ENCODE results near the gene NOX3.

NOX3 gene

GRCh38 chr6:155418017-155418761 lies 37.5 kb downstream of the NOX3 start:
- no peaks in the 10 kb centered on the region for H3K9me3 ChIP-seq (ENCODE audit: control insufficient read depth in 2 of 2, low read length in 2 of 2)
- H3K9ac ChIP-seq (ENCODE audit: low read depth in 1 of 2, low read length in 2 of 2) = no peak overlapping the region
- H3K27me3 ChIP-seq (ENCODE audit: control insufficient read depth in 2 of 2, insufficient read depth in 2 of 2, low read length in 2 of 2) = no peaks in the 10 kb centered on the region
- peak overlapping the region in 1 of 2 donors; percentile 5 for H3K4me3 ChIP-seq (ENCODE audit: low read length in 2 of 2)
- H3K4me1 ChIP-seq (ENCODE audit: control insufficient read depth in 2 of 2, insufficient read depth in 2 of 2, low read length in 2 of 2) = peaks cover 0 to 4% of the 10 kb centered on the region in 2 donors
- H3K36me3 ChIP-seq (ENCODE audit: control insufficient read depth in 2 of 2, insufficient read depth in 2 of 2, low read length in 2 of 2) = no peaks in the 10 kb centered on the region
- H3K27ac ChIP-seq (ENCODE audit: low read depth in 2 of 2, low read length in 2 of 2) = peak overlapping the region; percentile 0 to 31

DNA sequence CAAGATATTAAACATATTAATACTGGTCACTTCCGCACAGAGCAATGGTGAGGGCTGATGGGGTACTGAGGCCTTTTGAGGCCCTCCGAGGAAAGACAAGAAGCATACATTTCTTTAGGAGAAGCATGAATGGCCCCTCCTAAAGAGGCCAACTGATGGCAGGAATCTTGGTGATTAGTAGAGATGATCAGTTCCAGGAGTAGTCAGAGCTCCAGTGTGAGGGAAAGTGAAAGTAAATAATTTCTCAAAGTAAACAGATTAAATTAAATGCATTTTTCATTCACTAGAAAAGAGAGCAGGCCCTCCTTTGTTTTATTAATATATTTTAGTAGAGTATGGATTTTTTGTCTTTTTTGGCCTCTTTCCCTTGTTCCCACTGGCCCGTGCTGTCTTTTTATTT lies 38.2 kb downstream of the NOX3 start:
- H3K9me3 ChIP-seq (ENCODE audit: control insufficient read depth in 2 of 2, low read length in 2 of 2) = no peaks in the 10 kb centered on the region
- no peak overlapping the region for H3K4me3 ChIP-seq (ENCODE audit: low read length in 2 of 2)

DNA sequence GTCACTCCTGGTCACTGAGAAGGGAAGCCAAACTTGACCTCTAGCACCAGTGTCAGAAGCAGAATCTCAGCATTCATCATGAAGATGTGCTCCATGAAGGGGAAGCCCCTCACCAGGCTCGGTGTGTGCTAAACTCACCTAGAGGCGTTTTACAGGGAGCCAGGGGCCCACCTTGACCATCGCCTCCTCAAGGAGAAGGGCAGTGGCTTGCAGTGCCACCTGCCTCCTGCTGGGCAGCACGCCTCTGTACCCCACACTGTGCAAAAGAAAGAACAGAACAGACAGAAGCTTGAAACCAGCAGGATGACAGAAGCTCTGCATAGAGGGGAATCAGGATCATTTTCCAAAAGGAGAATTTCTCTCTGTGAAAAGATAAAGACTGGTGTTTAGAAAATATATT lies 39.7 kb downstream of the NOX3 start:
- no peaks in the 10 kb centered on the region for H3K36me3 ChIP-seq (ENCODE audit: control insufficient read depth in 2 of 2, insufficient read depth in 2 of 2, low read length in 2 of 2)
- H3K27ac ChIP-seq (ENCODE audit: low read depth in 2 of 2, low read length in 2 of 2) = no peak overlapping the region
- H3K4me1 ChIP-seq (ENCODE audit: control insufficient read depth in 2 of 2, insufficient read depth in 2 of 2, low read length in 2 of 2) = peaks cover 0 to 4% of the 10 kb centered on the region in 2 donors
- H3K9me3 ChIP-seq (ENCODE audit: control insufficient read depth in 2 of 2, low read length in 2 of 2) = no peaks in the 10 kb centered on the region
- H3K9ac ChIP-seq (ENCODE audit: low read depth in 1 of 2, low read length in 2 of 2) = no peak overlapping the region
- no peaks in the 10 kb centered on the region for H3K27me3 ChIP-seq (ENCODE audit: control insufficient read depth in 2 of 2, insufficient read depth in 2 of 2, low read length in 2 of 2)
- H3K4me3 ChIP-seq (ENCODE audit: low read length in 2 of 2) = no peak overlapping the region

More for the DNA sequence above, 38.2 kb downstream of the NOX3 start:
- Histone ChIP-seq H3K27me3 (ENCODE audit: control insufficient read depth in 2 of 2, insufficient read depth in 2 of 2, low read length in 2 of 2) (no peaks in the 10 kb centered on the region), H3K4me1 (ENCODE audit: control insufficient read depth in 2 of 2, insufficient read depth in 2 of 2, low read length in 2 of 2) (peaks cover 0 to 4% of the 10 kb centered on the region in 2 donors), H3K9ac (ENCODE audit: low read depth in 1 of 2, low read length in 2 of 2) (no peak overlapping the region), H3K36me3 (ENCODE audit: control insufficient read depth in 2 of 2, insufficient read depth in 2 of 2, low read length in 2 of 2) (no peaks in the 10 kb centered on the region), H3K27ac (ENCODE audit: low read depth in 2 of 2, low read length in 2 of 2) (no peak overlapping the region)

- H3K36me3 ChIP-seq (ENCODE audit: control insufficient read depth in 2 of 2, insufficient read depth in 2 of 2, low read length in 2 of 2) = no peaks in the 10 kb centered on the region
- no peaks in the 10 kb centered on the region for H3K27me3 ChIP-seq (ENCODE audit: control insufficient read depth in 2 of 2, insufficient read depth in 2 of 2, low read length in 2 of 2)
- H3K9me3 ChIP-seq (ENCODE audit: control insufficient read depth in 2 of 2, low read length in 2 of 2) = no peaks in the 10 kb centered on the region
- H3K4me3 ChIP-seq (ENCODE audit: low read length in 2 of 2) = no peak overlapping the region
- H3K27ac ChIP-seq (ENCODE audit: low read depth in 2 of 2, low read length in 2 of 2) = no peak overlapping the region
- H3K4me1 ChIP-seq (ENCODE audit: control insufficient read depth in 2 of 2, insufficient read depth in 2 of 2, low read length in 2 of 2) = peaks cover 0 to 4% of the 10 kb centered on the region in 2 donors
- H3K9ac ChIP-seq (ENCODE audit: low read depth in 1 of 2, low read length in 2 of 2) = no peak overlapping the region
Observed at GRCh38 chr6:155414049-155414448, 41.6 kb downstream of the NOX3 start.

GRCh38 chr6:155412335-155412734 lies 43.3 kb downstream of the NOX3 start:
- no peaks in the 10 kb centered on the region for H3K9me3 ChIP-seq (ENCODE audit: control insufficient read depth in 2 of 2, low read length in 2 of 2)
- H3K27ac ChIP-seq (ENCODE audit: low read depth in 2 of 2, low read length in 2 of 2) = no peak overlapping the region
- no peaks in the 10 kb centered on the region for H3K4me1 ChIP-seq (ENCODE audit: control insufficient read depth in 2 of 2, insufficient read depth in 2 of 2, low read length in 2 of 2)
- no peak overlapping the region for H3K9ac ChIP-seq (ENCODE audit: low read depth in 1 of 2, low read length in 2 of 2)
- H3K36me3 ChIP-seq (ENCODE audit: control insufficient read depth in 2 of 2, insufficient read depth in 2 of 2, low read length in 2 of 2) = no peaks in the 10 kb centered on the region
- no peaks in the 10 kb centered on the region for H3K27me3 ChIP-seq (ENCODE audit: control insufficient read depth in 2 of 2, insufficient read depth in 2 of 2, low read length in 2 of 2)
- no peak overlapping the region for H3K4me3 ChIP-seq (ENCODE audit: low read length in 2 of 2)

DNA sequence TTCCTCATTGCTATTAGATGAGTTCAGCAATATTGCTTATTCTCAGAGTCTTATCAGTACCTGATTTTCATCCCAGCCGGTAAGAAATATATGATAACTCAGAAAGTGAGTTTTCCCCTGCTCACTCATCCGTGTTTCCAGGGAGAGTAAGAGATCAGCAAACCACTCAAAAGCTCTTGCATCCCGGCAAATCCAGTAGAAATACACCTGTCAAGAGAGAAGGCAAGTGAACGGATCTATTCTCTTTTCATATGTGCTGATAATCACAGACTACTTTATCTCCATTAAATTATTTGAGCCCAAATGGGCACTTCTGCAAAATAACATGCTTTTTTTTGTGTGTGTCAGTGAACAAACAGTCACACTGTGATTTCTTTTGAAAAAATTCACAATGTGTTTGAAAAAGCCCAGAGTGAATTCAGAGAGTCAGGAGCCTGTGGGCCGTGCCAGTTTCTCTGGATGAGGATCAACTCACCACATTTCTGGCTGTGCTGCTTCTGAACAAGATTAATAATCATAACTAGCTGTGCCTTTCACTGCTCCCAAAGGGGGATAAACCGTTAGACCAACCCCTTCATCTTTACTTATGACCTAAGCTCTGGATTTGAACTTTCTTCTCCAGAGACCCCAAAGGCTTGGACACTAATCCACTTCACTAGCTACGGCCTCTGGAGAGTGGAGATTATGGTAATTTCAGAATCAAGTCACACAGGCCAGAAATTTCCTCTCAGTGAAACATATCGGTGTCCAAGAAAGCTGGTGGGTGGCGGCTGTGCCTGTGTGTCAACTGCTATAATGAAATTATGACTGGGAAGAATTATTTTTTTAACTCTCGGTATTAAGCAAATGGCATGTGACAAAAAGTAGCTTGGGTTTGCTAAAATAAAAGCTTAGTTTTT lies 44.2 kb downstream of the NOX3 start:
- no peaks in the 10 kb centered on the region for H3K36me3 ChIP-seq (ENCODE audit: control insufficient read depth in 2 of 2, insufficient read depth in 2 of 2, low read length in 2 of 2)
- H3K27me3 ChIP-seq (ENCODE audit: control insufficient read depth in 2 of 2, insufficient read depth in 2 of 2, low read length in 2 of 2) = no peaks in the 10 kb centered on the region
- no peak overlapping the region for H3K9ac ChIP-seq (ENCODE audit: low read depth in 1 of 2, low read length in 2 of 2)
- no peaks in the 10 kb centered on the region for H3K4me1 ChIP-seq (ENCODE audit: control insufficient read depth in 2 of 2, insufficient read depth in 2 of 2, low read length in 2 of 2)
- H3K9me3 ChIP-seq (ENCODE audit: control insufficient read depth in 2 of 2, low read length in 2 of 2) = no peaks in the 10 kb centered on the region
- no peak overlapping the region for H3K4me3 ChIP-seq (ENCODE audit: low read length in 2 of 2)
- no peak overlapping the region for H3K27ac ChIP-seq (ENCODE audit: low read depth in 2 of 2, low read length in 2 of 2)

- no peaks in the 10 kb centered on the region for H3K9me3 ChIP-seq (ENCODE audit: control insufficient read depth in 2 of 2, low read length in 2 of 2)
- H3K27me3 ChIP-seq (ENCODE audit: control insufficient read depth in 2 of 2, insufficient read depth in 2 of 2, low read length in 2 of 2) = no peaks in the 10 kb centered on the region
- H3K4me3 ChIP-seq (ENCODE audit: low read length in 2 of 2) = no peak overlapping the region
- H3K9ac ChIP-seq (ENCODE audit: low read depth in 1 of 2, low read length in 2 of 2) = no peak overlapping the region
- no peaks in the 10 kb centered on the region for H3K4me1 ChIP-seq (ENCODE audit: control insufficient read depth in 2 of 2, insufficient read depth in 2 of 2, low read length in 2 of 2)
- no peak overlapping the region for H3K27ac ChIP-seq (ENCODE audit: low read depth in 2 of 2, low read length in 2 of 2)
- H3K36me3 ChIP-seq (ENCODE audit: control insufficient read depth in 2 of 2, insufficient read depth in 2 of 2, low read length in 2 of 2) = no peaks in the 10 kb centered on the region
Observed at GRCh38 chr6:155409391-155409790, 46.2 kb downstream of the NOX3 start.

DNA sequence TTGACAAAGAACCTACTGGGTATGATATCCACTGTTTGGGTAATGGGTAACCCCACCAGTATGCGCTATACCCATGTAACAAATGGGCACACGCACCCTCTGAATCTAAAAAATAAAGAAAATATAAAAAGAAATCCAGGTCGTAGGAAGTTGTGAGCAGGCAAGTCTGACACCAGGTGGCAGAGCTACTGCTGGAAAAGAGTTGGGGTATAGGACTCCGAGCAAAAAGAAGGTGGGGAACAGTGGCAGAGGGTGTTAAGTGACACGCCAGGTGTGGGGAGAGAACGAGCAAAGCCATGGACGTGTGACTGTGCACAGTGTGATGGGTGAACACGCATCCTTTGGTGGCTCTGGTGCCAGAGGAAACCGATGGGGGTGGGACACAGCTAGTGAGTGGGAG lies 46.7 kb downstream of the NOX3 start:
- no peaks in the 10 kb centered on the region for H3K4me1 ChIP-seq (ENCODE audit: control insufficient read depth in 2 of 2, insufficient read depth in 2 of 2, low read length in 2 of 2)
- no peak overlapping the region for H3K9ac ChIP-seq (ENCODE audit: low read depth in 1 of 2, low read length in 2 of 2)
- H3K27ac ChIP-seq (ENCODE audit: low read depth in 2 of 2, low read length in 2 of 2) = no peak overlapping the region
- no peak overlapping the region for H3K4me3 ChIP-seq (ENCODE audit: low read length in 2 of 2)
- H3K27me3 ChIP-seq (ENCODE audit: control insufficient read depth in 2 of 2, insufficient read depth in 2 of 2, low read length in 2 of 2) = no peaks in the 10 kb centered on the region
- H3K9me3 ChIP-seq (ENCODE audit: control insufficient read depth in 2 of 2, low read length in 2 of 2) = no peaks in the 10 kb centered on the region
- H3K36me3 ChIP-seq (ENCODE audit: control insufficient read depth in 2 of 2, insufficient read depth in 2 of 2, low read length in 2 of 2) = no peaks in the 10 kb centered on the region

DNA sequence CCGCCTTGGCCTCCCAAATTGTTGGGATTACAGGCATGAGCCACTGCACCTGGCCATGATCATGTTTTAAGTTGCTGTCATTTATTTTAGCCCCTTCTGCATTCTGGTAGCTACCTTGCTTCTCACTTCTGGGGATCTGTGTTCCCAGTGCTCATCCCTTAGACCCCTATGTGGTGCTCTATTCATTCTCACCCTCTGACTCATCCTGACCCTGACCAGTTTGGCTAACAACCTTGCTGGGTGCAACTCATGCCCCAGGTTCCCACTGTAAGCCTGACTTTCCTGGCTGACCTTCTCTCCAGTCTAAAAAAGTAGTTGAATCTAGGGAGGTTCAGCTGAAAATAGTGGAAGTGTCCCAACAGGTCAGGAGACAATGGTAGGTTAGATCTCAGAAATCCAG lies 47.4 kb downstream of the NOX3 start:
- H3K9ac ChIP-seq (ENCODE audit: low read depth in 1 of 2, low read length in 2 of 2) = no peak overlapping the region
- H3K9me3 ChIP-seq (ENCODE audit: control insufficient read depth in 2 of 2, low read length in 2 of 2) = no peaks in the 10 kb centered on the region
- no peaks in the 10 kb centered on the region for H3K27me3 ChIP-seq (ENCODE audit: control insufficient read depth in 2 of 2, insufficient read depth in 2 of 2, low read length in 2 of 2)
- no peak overlapping the region for H3K27ac ChIP-seq (ENCODE audit: low read depth in 2 of 2, low read length in 2 of 2)
- H3K4me1 ChIP-seq (ENCODE audit: control insufficient read depth in 2 of 2, insufficient read depth in 2 of 2, low read length in 2 of 2) = no peaks in the 10 kb centered on the region
- no peak overlapping the region for H3K4me3 ChIP-seq (ENCODE audit: low read length in 2 of 2)
- no peaks in the 10 kb centered on the region for H3K36me3 ChIP-seq (ENCODE audit: control insufficient read depth in 2 of 2, insufficient read depth in 2 of 2, low read length in 2 of 2)

- Histone ChIP-seq H3K27ac (ENCODE audit: low read depth in 2 of 2, low read length in 2 of 2) (no peak overlapping the region), H3K36me3 (ENCODE audit: control insufficient read depth in 2 of 2, insufficient read depth in 2 of 2, low read length in 2 of 2) (no peaks in the 10 kb centered on the region)
Observed at GRCh38 chr6:155406801-155407200, 48.8 kb downstream of the NOX3 start.

More at GRCh38 chr6:155406801-155407200, 48.8 kb downstream of the NOX3 start:
- Histone ChIP-seq H3K9ac (ENCODE audit: low read depth in 1 of 2, low read length in 2 of 2) (no peak overlapping the region), H3K4me3 (ENCODE audit: low read length in 2 of 2) (no peak overlapping the region), H3K27me3 (ENCODE audit: control insufficient read depth in 2 of 2, insufficient read depth in 2 of 2, low read length in 2 of 2) (no peaks in the 10 kb centered on the region), H3K9me3 (ENCODE audit: control insufficient read depth in 2 of 2, low read length in 2 of 2) (no peaks in the 10 kb centered on the region), H3K4me1 (ENCODE audit: control insufficient read depth in 2 of 2, insufficient read depth in 2 of 2, low read length in 2 of 2) (no peaks in the 10 kb centered on the region)
